ENCODE results near the gene TAF12. TPM values are rescaled to one million over a fixed set of nuclear protein-coding genes. Genes with fewer than 3 reads are reported as not detected.

TAF12 gene
- polyA plus RNA-seq, 4 donors = 28.8 to 38.5 (median 32.2) TPM

Other genes starting within 250 kb of the TAF12 start
- 10 to 100 TPM; 29.4 to 37.9 (median 33.8) TPM for gene RCC1, start 137.0 kb downstream of the TAF12 start, polyA plus RNA-seq (ENCODE audit: insufficient read length in 4 of 4)
- 10 to 100 TPM; 19.8 to 26.3 (median 23.5) TPM for gene TRNAU1AP, start 90.0 kb downstream of the TAF12 start, polyA plus RNA-seq (ENCODE audit: insufficient read length in 4 of 4)
- gene RAB42, start 50.8 kb downstream of the TAF12 start, polyA plus RNA-seq (ENCODE audit: insufficient read length in 4 of 4) = 10 to 100 TPM in 1 of 4 donors, 1 to 10 TPM in 3; 2.6 to 10.6 (median 2.8) TPM
- gene RNU11, start 5.5 kb upstream of the TAF12 start, polyA plus RNA-seq (ENCODE audit: insufficient read length in 4 of 4) = not detected
- gene GMEB1, start 25.7 kb upstream of the TAF12 start, polyA plus RNA-seq (ENCODE audit: insufficient read length in 4 of 4) = 10 to 100 TPM; 14.8 to 19.4 (median 17.3) TPM
- gene YTHDF2, start 93.9 kb upstream of the TAF12 start, polyA plus RNA-seq (ENCODE audit: insufficient read length in 4 of 4) = 10 to 100 TPM; 70.0 to 97.7 (median 90.0) TPM
- under 1 TPM; 0.29 to 0.63 (median 0.35) TPM for gene OPRD1, start 169.1 kb upstream of the TAF12 start, polyA plus RNA-seq (ENCODE audit: insufficient read length in 4 of 4)